Measurements from ENCODE around the gene SH3RF1. TPM values are rescaled to one million over a fixed set of nuclear protein-coding genes. Genes with fewer than 3 reads are reported as not detected.

The SH3RF1 gene
- total RNA-seq, 2 experiments from 2014 or later, result 0.34 TPM

- H3K9me3 Mint-ChIP-seq, result no peaks in the 10 kb centered on the region
- H3K36me3 Mint-ChIP-seq (ENCODE audit: low read depth), result no peaks in the 10 kb centered on the region
- intact Hi-C loops (cut with micrococcal nuclease), result no loop called here
- DNase-seq, result no peak
- no peaks in the 10 kb centered on the region for H3K4me1 Mint-ChIP-seq (ENCODE audit: low read depth)
- ChIA-PET CTCF (no interaction called here), POLR2A (no interaction called here)
- no peak overlapping the region for H3K27ac Mint-ChIP-seq
- ATAC-seq, result no peak
- no peaks in the 10 kb centered on the region for H3K27me3 Mint-ChIP-seq
- TF ChIP-seq, protein P1, sequence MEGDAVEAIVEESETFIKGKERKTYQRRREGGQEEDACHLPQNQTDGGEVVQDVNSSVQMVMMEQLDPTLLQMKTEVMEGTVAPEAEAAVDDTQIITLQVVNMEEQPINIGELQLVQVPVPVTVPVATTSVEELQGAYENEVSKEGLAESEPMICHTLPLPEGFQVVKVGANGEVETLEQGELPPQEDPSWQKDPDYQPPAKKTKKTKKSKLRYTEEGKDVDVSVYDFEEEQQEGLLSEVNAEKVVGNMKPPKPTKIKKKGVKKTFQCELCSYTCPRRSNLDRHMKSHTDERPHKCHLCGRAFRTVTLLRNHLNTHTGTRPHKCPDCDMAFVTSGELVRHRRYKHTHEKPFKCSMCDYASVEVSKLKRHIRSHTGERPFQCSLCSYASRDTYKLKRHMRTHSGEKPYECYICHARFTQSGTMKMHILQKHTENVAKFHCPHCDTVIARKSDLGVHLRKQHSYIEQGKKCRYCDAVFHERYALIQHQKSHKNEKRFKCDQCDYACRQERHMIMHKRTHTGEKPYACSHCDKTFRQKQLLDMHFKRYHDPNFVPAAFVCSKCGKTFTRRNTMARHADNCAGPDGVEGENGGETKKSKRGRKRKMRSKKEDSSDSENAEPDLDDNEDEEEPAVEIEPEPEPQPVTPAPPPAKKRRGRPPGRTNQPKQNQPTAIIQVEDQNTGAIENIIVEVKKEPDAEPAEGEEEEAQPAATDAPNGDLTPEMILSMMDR (IDR thresholded peaks at IDR 0.05), result no peak
- no peak overlapping the region for H3K4me3 Mint-ChIP-seq
Observed at GRCh38 chr4:169122422-169122821, 148.3 kb downstream of the SH3RF1 start.

DNA sequence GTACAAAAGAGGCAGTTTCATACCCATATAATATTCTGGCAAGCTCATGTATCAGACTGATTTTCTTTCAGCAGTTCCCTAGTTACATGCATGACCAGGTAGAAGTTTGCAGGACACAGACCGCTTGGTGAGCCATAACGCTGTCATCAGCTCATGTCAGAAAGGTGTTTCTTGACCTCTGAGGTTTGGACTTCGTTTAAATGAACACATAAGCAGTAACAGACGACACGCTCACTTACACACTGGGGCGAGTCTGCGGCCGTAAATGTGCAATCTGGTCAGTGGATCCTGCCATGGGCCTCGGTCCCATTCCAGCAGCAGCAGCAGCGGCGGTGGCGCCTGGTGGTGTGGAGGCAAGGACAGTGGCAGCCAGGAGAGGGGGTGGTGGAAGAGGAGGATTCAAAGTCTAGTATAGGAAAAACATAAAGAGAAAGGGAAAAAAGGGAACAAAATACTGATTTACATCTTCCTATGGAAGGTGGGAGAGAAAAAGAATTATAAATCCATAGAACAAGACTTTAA lies 148.8 kb downstream of the SH3RF1 start:
- DNase-seq (no peak), ATAC-seq (no peak)
- Mint-ChIP-seq H3K4me3 (no peak overlapping the region), H3K27me3 (no peaks in the 10 kb centered on the region), H3K36me3 (ENCODE audit: low read depth) (no peaks in the 10 kb centered on the region), H3K4me1 (ENCODE audit: low read depth) (no peaks in the 10 kb centered on the region), H3K27ac (no peak overlapping the region), H3K9me3 (no peaks in the 10 kb centered on the region)
- ChIA-PET POLR2A (no interaction called here), CTCF (no interaction called here)
- TF ChIP-seq, protein P1 (IDR thresholded peaks at IDR 0.05), result no peak
- intact Hi-C loops (cut with micrococcal nuclease), result no loop called here

- Mint-ChIP-seq H3K27me3 (no peaks in the 10 kb centered on the region), H3K9me3 (no peaks in the 10 kb centered on the region), H3K27ac (no peak overlapping the region), H3K4me1 (ENCODE audit: low read depth) (peaks cover 4% of the 10 kb centered on the region), H3K36me3 (ENCODE audit: low read depth) (no peaks in the 10 kb centered on the region), H3K4me3 (no peak overlapping the region)
- DNase-seq (no peak), ATAC-seq (no peak)
- TF ChIP-seq, protein P1 (IDR thresholded peaks at IDR 0.05), result no peak
- CTCF ChIA-PET, result no interaction called here
- intact Hi-C loops (cut with micrococcal nuclease), result no loop called here
- POLR2A ChIA-PET, result no interaction called here
Observed at GRCh38 chr4:169120624-169121023, 150.1 kb downstream of the SH3RF1 start.

GRCh38 chr4:169119536-169119935 lies 151.2 kb downstream of the SH3RF1 start:
- intact Hi-C loops (cut with micrococcal nuclease), result no loop called here
- POLR2A ChIA-PET, result no interaction called here
- Mint-ChIP-seq H3K27ac (no peak overlapping the region), H3K9me3 (no peaks in the 10 kb centered on the region), H3K27me3 (no peaks in the 10 kb centered on the region), H3K4me1 (ENCODE audit: low read depth) (peaks cover 5% of the 10 kb centered on the region), H3K36me3 (ENCODE audit: low read depth) (no peaks in the 10 kb centered on the region), H3K4me3 (no peak overlapping the region)
- no peak for ATAC-seq
- DNase-seq, result no peak
- TF ChIP-seq, protein P1 (IDR thresholded peaks at IDR 0.05), result no peak
- CTCF ChIA-PET, result no interaction called here

GRCh38 chr4:169117591-169118081 lies 153.1 kb downstream of the SH3RF1 start:
- Mint-ChIP-seq H3K4me3 (no peak overlapping the region), H3K27ac (no peak overlapping the region), H3K27me3 (no peaks in the 10 kb centered on the region), H3K36me3 (ENCODE audit: low read depth) (no peaks in the 10 kb centered on the region), H3K4me1 (ENCODE audit: low read depth) (peaks cover 5% of the 10 kb centered on the region), H3K9me3 (no peaks in the 10 kb centered on the region)
- ChIA-PET POLR2A (no interaction called here), CTCF (no interaction called here)
- intact Hi-C loops (cut with micrococcal nuclease), result no loop called here
- ATAC-seq (no peak), DNase-seq (no peak)
- TF ChIP-seq, protein P1 (IDR thresholded peaks at IDR 0.05), result no peak

Data from activated CD8-positive, alpha-beta T cell treated with anti-CD3 and anti-CD28 coated beads for 36 hours (primary cell).